ENCODE measurements around the gene ING4. TPM values are rescaled to one million over a fixed set of nuclear protein-coding genes. Genes with fewer than 3 reads are reported as not detected.

ING4 gene
- total and polyA plus RNA-seq, 2 of the 13 experiments (the other 11 are each of a cell fraction or from before 2014, with no cell fraction given), result 14.4 to 32.4 TPM

DNA sequence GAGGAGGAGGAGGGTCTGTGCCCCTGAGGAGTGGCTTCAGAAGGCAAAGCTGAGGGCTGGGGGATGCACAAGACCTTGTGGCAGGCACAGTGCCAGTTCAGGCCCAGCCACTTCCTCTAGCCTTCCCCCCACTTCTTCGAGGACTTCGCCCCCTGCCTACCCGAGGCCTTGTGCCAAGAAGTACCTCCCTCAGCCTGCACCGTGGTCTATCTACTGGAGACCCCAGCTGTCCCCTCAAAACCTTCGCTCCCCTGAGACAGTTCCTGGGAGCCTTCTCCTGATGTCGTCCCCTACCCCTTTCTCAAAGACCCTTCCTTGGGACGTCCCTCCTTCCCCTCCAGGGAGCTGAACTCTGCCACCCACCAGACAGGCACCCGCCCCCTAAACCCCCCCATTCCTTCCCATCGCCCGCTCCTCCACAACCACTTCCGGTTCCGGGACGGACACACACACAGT lies 25.7 kb upstream of the ING4 start (continued):
- TF ChIP-seq, protein P1, sequence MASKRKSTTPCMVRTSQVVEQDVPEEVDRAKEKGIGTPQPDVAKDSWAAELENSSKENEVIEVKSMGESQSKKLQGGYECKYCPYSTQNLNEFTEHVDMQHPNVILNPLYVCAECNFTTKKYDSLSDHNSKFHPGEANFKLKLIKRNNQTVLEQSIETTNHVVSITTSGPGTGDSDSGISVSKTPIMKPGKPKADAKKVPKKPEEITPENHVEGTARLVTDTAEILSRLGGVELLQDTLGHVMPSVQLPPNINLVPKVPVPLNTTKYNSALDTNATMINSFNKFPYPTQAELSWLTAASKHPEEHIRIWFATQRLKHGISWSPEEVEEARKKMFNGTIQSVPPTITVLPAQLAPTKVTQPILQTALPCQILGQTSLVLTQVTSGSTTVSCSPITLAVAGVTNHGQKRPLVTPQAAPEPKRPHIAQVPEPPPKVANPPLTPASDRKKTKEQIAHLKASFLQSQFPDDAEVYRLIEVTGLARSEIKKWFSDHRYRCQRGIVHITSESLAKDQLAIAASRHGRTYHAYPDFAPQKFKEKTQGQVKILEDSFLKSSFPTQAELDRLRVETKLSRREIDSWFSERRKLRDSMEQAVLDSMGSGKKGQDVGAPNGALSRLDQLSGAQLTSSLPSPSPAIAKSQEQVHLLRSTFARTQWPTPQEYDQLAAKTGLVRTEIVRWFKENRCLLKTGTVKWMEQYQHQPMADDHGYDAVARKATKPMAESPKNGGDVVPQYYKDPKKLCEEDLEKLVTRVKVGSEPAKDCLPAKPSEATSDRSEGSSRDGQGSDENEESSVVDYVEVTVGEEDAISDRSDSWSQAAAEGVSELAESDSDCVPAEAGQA (IDR thresholded peaks at IDR 0.05; ENCODE audit: low read depth), result peak; percentile 77
- TF ChIP-seq, protein P1 (CRISPR knock-in tag; IDR thresholded peaks at IDR 0.05; ENCODE audit: borderline replicate concordance), result no peak
- TF ChIP-seq, protein P2, sequence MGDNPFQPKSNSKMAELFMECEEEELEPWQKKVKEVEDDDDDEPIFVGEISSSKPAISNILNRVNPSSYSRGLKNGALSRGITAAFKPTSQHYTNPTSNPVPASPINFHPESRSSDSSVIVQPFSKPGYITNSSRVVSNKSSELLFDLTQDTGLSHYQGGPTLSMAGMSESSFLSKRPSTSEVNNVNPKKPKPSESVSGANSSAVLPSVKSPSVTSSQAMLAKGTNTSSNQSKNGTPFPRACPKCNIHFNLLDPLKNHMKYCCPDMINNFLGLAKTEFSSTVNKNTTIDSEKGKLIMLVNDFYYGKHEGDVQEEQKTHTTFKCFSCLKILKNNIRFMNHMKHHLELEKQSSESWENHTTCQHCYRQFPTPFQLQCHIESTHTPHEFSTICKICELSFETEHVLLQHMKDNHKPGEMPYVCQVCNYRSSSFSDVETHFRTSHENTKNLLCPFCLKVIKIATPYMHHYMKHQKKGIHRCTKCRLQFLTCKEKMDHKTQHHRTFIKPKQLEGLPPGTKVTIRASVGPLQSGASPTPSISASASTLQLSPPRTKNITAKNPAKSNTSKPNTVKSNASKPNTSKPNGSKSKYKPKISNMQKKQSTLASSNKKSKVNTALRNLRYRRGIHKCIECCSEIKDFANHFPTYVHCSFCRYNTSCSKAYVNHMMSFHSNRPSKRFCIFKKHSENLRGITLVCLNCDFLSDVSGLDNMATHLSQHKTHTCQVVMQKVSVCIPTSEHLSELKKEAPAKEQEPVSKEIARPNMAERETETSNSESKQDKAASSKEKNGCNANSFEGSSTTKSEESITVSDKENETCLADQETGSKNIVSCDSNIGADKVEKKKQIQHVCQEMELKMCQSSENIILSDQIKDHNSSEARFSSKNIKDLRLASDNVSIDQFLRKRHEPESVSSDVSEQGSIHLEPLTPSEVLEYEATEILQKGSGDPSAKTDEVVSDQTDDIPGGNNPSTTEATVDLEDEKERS (CRISPR knock-in tag; IDR thresholded peaks at IDR 0.05), result no peak
- TF ChIP-seq ZMAT3 (CRISPR knock-in tag; conservative IDR thresholded peaks at IDR 0.05) (peak; percentile 9; the same call in 1 of the 2 replicates), PITX1 (CRISPR knock-in tag; IDR thresholded peaks at IDR 0.05) (0 out of 2 replicates have a peak, but pooled peaks have one; percentile 7), ZNF484 (CRISPR knock-in tag; IDR thresholded peaks at IDR 0.05; ENCODE audit: borderline replicate concordance, low read depth) (peak; percentile 60; the same call in 1 of the 2 replicates)
- TF ChIP-seq, protein P3, sequence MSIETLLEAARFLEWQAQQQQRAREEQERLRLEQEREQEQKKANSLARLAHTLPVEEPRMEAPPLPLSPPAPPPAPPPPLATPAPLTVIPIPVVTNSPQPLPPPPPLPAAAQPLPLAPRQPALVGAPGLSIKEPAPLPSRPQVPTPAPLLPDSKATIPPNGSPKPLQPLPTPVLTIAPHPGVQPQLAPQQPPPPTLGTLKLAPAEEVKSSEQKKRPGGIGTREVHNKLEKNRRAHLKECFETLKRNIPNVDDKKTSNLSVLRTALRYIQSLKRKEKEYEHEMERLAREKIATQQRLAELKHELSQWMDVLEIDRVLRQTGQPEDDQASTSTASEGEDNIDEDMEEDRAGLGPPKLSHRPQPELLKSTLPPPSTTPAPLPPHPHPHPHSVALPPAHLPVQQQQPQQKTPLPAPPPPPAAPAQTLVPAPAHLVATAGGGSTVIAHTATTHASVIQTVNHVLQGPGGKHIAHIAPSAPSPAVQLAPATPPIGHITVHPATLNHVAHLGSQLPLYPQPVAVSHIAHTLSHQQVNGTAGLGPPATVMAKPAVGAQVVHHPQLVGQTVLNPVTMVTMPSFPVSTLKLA (IDR thresholded peaks at IDR 0.05), result 0 out of 2 replicates have a peak, but pooled peaks have one; percentile 5
- TF ChIP-seq, protein P4, sequence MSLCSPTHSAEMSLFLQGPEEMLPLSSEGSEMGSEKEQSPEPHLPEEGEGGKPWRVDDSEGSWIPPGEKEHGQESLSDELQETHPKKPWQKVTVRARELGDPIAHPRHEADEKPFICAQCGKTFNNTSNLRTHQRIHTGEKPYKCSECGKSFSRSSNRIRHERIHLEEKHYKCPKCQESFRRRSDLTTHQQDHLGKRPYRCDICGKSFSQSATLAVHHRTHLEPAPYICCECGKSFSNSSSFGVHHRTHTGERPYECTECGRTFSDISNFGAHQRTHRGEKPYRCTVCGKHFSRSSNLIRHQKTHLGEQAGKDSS (CRISPR knock-in tag; IDR thresholded peaks at IDR 0.05; ENCODE audit: borderline replicate concordance, low read depth), result 0 out of 2 replicates have a peak, but pooled peaks have one; percentile 73
- TF ChIP-seq, protein P5, sequence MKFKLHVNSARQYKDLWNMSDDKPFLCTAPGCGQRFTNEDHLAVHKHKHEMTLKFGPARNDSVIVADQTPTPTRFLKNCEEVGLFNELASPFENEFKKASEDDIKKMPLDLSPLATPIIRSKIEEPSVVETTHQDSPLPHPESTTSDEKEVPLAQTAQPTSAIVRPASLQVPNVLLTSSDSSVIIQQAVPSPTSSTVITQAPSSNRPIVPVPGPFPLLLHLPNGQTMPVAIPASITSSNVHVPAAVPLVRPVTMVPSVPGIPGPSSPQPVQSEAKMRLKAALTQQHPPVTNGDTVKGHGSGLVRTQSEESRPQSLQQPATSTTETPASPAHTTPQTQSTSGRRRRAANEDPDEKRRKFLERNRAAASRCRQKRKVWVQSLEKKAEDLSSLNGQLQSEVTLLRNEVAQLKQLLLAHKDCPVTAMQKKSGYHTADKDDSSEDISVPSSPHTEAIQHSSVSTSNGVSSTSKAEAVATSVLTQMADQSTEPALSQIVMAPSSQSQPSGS (CRISPR knock-in tag; IDR thresholded peaks at IDR 0.05), result no peak
- TF ChIP-seq, protein P6, sequence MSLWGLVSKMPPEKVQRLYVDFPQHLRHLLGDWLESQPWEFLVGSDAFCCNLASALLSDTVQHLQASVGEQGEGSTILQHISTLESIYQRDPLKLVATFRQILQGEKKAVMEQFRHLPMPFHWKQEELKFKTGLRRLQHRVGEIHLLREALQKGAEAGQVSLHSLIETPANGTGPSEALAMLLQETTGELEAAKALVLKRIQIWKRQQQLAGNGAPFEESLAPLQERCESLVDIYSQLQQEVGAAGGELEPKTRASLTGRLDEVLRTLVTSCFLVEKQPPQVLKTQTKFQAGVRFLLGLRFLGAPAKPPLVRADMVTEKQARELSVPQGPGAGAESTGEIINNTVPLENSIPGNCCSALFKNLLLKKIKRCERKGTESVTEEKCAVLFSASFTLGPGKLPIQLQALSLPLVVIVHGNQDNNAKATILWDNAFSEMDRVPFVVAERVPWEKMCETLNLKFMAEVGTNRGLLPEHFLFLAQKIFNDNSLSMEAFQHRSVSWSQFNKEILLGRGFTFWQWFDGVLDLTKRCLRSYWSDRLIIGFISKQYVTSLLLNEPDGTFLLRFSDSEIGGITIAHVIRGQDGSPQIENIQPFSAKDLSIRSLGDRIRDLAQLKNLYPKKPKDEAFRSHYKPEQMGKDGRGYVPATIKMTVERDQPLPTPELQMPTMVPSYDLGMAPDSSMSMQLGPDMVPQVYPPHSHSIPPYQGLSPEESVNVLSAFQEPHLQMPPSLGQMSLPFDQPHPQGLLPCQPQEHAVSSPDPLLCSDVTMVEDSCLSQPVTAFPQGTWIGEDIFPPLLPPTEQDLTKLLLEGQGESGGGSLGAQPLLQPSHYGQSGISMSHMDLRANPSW (CRISPR knock-in tag; IDR thresholded peaks at IDR 0.05; ENCODE audit: borderline replicate concordance), result 0 out of 2 replicates have a peak, but pooled peaks have one; percentile 10
